MCF 10A (cell line): ENCODE measurements around the gene DYRK1A. TPM values are rescaled to one million over a fixed set of nuclear protein-coding genes. Genes with fewer than 3 reads are reported as not detected.

Source experiments
- BruUV-seq: library from RNA; stranded (reverse); fragments of 400-500 nt; replicated peaks from 2 replicates; lab custom pipeline; 2021; lab: Mats Ljungman, UMichigan
- CTCF ChIA-PET: fragments of 300-600 bp; sonication (Branson Sonifier 250); formaldehyde crosslinking; extraction: SDS; loops from one replicate; lab custom pipeline; 2021; ENCODE audit warnings: antibody characterized with exemption, inconsistent platforms; lab: Yijun Ruan, JAX
- POLR2A ChIA-PET: fragments of 300-600, 350-650 bp; sonication (Branson Sonifier 250); formaldehyde crosslinking; extraction: SDS; loops from one replicate; lab custom pipeline; 2020; ENCODE audit warnings: antibody characterized with exemption, inconsistent platforms; lab: Yijun Ruan, JAX
- DNase-seq: peaks from one replicate; pipeline ENCODE4 v3.0.0-alpha.2; 2018; ENCODE audit not compliant: unreplicated experiment
- H3K27ac Mint-ChIP-seq: one replicate; pipeline ENCODE4 v1.8.0; 2022; ENCODE audit warnings: mild to moderate bottlenecking, low read depth, mixed read lengths; ENCODE audit not compliant: unreplicated experiment
- H3K27me3 Mint-ChIP-seq: one replicate; pipeline ENCODE4 v1.8.0; 2022; ENCODE audit warnings: mixed read lengths; ENCODE audit not compliant: insufficient read depth, unreplicated experiment
- H3K36me3 Mint-ChIP-seq: one replicate; pipeline ENCODE4 v1.8.0; 2022; ENCODE audit warnings: mild to moderate bottlenecking, moderate library complexity, mixed read lengths; ENCODE audit not compliant: insufficient read depth, unreplicated experiment
- H3K4me1 Mint-ChIP-seq: one replicate; pipeline ENCODE4 v1.8.0; 2022; ENCODE audit warnings: mixed read lengths; ENCODE audit not compliant: insufficient read depth, unreplicated experiment
- H3K4me3 Mint-ChIP-seq: one replicate; pipeline ENCODE4 v1.8.0; 2022; ENCODE audit warnings: mild to moderate bottlenecking, moderate library complexity, mixed read lengths; ENCODE audit not compliant: unreplicated experiment
- H3K9me3 Mint-ChIP-seq: one replicate; pipeline ENCODE4 v1.8.0; 2022; ENCODE audit warnings: mixed read lengths; ENCODE audit not compliant: unreplicated experiment
- intact Hi-C: fragments of 100-400 bp; cut with micrococcal nuclease; formaldehyde crosslinking; loops from 2 replicates; pipeline ENCODE4 v1.14.1; 2022
- total RNA-seq: library from RNA; stranded (reverse); gene quantifications from 2 replicates; pipeline ENCODE4 v1.2.3, GENCODE V29; 2022
- TF ChIP-seq, protein P1 (sequence below): fragments of 200-600 bp; IDR thresholded peaks from one replicate; pipeline ENCODE4 v1.8.0; 2022; ENCODE audit warnings: antibody characterized with exemption, mild to moderate bottlenecking; ENCODE audit not compliant: unreplicated experiment

Gene DYRK1A
- total RNA-seq, 1 experiment from 2014 or later: 58.6 TPM

DNA sequence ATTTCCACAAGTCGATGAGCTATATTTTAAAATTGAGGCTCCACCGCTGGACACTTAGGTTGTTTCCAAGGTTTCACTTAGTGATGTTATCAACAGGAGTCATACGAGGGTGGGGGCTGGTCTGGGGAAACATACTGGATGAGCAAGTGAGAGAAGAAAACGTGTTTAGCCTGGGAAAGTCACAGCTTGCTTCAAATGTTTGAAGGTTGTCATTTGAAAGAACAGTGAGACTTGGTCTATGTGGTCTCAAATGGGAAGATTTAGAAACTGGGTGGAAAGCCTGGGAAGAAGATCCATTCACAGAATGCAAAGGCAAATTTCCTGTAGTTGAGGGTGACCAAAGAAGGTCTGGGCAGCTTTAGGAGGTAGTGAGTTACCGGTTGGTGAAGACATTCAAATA lies 9.9 kb upstream of the DYRK1A start:
- POLR2A ChIA-PET: interaction anchor here (1.1 to 1.6 kb wide), 3 partner anchors 8 to 18 kb away, joined by 5 to 10 read pairs (median 7); partner anchors contain the start of gene DYRK1A
- H3K27me3 Mint-ChIP-seq: no peaks in the 10 kb centered on the region
- no peak overlapping the region for H3K27ac Mint-ChIP-seq
- no TSS peak for BruUV-seq
- intact Hi-C loops: no loop called here
- DNase-seq: no peak
- no peak overlapping the region for H3K4me3 Mint-ChIP-seq
- TF ChIP-seq, protein P1, sequence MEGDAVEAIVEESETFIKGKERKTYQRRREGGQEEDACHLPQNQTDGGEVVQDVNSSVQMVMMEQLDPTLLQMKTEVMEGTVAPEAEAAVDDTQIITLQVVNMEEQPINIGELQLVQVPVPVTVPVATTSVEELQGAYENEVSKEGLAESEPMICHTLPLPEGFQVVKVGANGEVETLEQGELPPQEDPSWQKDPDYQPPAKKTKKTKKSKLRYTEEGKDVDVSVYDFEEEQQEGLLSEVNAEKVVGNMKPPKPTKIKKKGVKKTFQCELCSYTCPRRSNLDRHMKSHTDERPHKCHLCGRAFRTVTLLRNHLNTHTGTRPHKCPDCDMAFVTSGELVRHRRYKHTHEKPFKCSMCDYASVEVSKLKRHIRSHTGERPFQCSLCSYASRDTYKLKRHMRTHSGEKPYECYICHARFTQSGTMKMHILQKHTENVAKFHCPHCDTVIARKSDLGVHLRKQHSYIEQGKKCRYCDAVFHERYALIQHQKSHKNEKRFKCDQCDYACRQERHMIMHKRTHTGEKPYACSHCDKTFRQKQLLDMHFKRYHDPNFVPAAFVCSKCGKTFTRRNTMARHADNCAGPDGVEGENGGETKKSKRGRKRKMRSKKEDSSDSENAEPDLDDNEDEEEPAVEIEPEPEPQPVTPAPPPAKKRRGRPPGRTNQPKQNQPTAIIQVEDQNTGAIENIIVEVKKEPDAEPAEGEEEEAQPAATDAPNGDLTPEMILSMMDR: no peak
- CTCF ChIA-PET: interaction anchor here (0.6 kb wide), 1 partner anchor 1794 kb away, joined by 3 read pairs; no protein-coding TSS in a partner anchor
- H3K4me1 Mint-ChIP-seq: peaks cover 5% of the 10 kb centered on the region
- H3K36me3 Mint-ChIP-seq: no peaks in the 10 kb centered on the region
- peaks cover 3% of the 10 kb centered on the region for H3K9me3 Mint-ChIP-seq

DNA sequence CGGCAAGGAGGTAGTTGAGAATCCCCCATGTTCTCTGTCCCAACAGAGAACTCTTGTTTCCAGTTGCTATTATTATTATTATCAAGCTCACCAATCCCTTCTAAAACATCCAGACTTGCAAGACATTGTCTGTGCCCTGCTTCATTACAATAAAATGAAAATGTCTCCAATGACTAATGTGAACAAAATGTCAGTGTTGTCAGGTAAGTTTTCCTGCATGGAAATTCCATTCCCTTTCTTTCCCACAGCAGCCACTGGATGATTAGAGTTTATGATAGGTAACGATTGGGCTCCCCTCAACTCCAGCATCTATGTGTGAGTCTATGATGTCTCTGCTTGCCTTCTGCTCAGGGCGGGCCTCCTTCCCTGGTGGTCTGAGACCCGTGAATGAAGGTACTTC lies 8.9 kb upstream of the DYRK1A start:
- H3K27me3 Mint-ChIP-seq: no peaks in the 10 kb centered on the region
- no peaks in the 10 kb centered on the region for H3K9me3 Mint-ChIP-seq
- H3K4me1 Mint-ChIP-seq: peaks cover 5% of the 10 kb centered on the region
- ChIA-PET CTCF (interaction anchor here (0.5 to 0.8 kb wide), 2 partner anchors 98 to 100 kb away, joined by 3 to 4 read pairs; no protein-coding TSS in a partner anchor), POLR2A (interaction anchor here (1.5 kb wide), 1 partner anchor 91 kb away, joined by 3 read pairs; the partner anchor contains the start of gene VPS26C)
- TF ChIP-seq, protein P1: no peak
- H3K36me3 Mint-ChIP-seq: no peaks in the 10 kb centered on the region
- no peak overlapping the region for H3K4me3 Mint-ChIP-seq
- H3K27ac Mint-ChIP-seq: no peak overlapping the region
- no TSS peak for BruUV-seq
- no peak for DNase-seq
- intact Hi-C loops: no loop called here

DNA sequence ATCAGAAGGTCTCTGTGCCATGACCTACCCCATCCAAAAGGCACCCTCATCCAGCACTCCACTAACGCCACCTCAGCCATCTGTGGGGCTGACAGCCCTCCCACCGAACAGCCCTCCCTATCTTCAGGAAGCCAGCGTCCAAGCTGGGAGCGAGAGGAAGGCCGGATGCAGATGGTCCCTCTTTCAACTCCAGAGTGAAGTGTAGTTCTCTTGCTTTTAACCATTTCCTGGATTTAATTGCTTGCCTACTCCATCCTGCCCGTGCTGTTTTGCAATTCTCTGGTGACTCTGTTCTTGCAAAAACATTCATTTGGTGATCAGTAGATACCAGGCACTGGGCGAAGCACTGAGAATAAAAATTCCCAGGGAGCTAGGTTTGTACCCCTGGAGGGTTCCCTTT lies 8.2 kb upstream of the DYRK1A start:
- Mint-ChIP-seq H3K9me3 (no peaks in the 10 kb centered on the region), H3K27ac (no peak overlapping the region), H3K36me3 (no peaks in the 10 kb centered on the region), H3K27me3 (no peaks in the 10 kb centered on the region), H3K4me3 (no peak overlapping the region), H3K4me1 (peaks cover 5% of the 10 kb centered on the region)
- no TSS peak for BruUV-seq
- TF ChIP-seq, protein P1: no peak
- intact Hi-C loops: no loop called here
- ChIA-PET CTCF (interaction anchor here (0.6 to 0.8 kb wide), 2 partner anchors 91 to 101 kb away, joined by 3 to 4 read pairs; no protein-coding TSS in a partner anchor), POLR2A (interaction anchor here (0.8 to 1.5 kb wide), 2 partner anchors 9 to 92 kb away, joined by 3 to 4 read pairs; partner anchors contain the start of gene VPS26C)
- DNase-seq: no peak

DNA sequence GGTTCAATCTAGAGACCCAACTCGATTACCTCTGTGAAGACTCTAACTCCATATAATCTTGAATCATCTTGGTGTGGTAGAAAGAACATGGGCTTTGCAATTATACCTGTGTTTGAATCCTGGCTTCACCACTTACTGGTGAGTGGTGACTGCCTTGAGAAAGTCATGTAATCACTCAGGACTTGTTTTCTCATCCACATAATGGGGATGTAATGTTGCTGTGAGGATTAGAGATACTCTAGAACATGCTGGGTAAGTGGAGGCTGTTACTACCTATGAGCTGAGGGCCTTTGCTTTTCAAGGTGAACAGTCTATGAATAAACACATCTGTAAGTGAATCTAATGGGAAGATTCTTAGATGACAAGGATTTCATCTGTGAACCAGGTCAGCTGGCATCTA lies 2.6 kb upstream of the DYRK1A start:
- intact Hi-C loops: no loop called here
- no peaks in the 10 kb centered on the region for H3K9me3 Mint-ChIP-seq
- CTCF ChIA-PET: no interaction called here
- peaks cover 2% of the 10 kb centered on the region for H3K4me1 Mint-ChIP-seq
- no peaks in the 10 kb centered on the region for H3K27me3 Mint-ChIP-seq
- H3K27ac Mint-ChIP-seq: no peak overlapping the region
- POLR2A ChIA-PET: interaction anchor here (0.5 to 3.4 kb wide), 8 partner anchors 12 to 1106 kb away, joined by 3 to 122 read pairs (median 16); partner anchors contain the start of gene VPS26C
- no peak overlapping the region for H3K4me3 Mint-ChIP-seq
- no peak for DNase-seq
- TF ChIP-seq, protein P1: no peak
- no peaks in the 10 kb centered on the region for H3K36me3 Mint-ChIP-seq
- BruUV-seq: no TSS peak
